Measurements from ENCODE around the gene PRCD. TPM values are rescaled to one million over a fixed set of nuclear protein-coding genes. Genes with fewer than 3 reads are reported as not detected.

Gene PRCD
- total RNA-seq, 1 experiment from 2014 or later, result 2.5 TPM

GRCh38 chr17:76543826-76544545, 4.1 kb downstream of the PRCD start:
- H3K79me2 ChIP-seq (ENCODE audit: low read length), result no peaks in the 10 kb centered on the region
- CTCF ChIA-PET, result interaction anchor here (0.7 kb wide), 1 partner anchor 1953 kb away, joined by 3 read pairs; no protein-coding TSS in a partner anchor
- TF ChIP-seq CTCF (conservative IDR thresholded peaks at IDR 0.05; ENCODE audit: low read depth, low read length) (no peak), EZH2 (IDR thresholded peaks at IDR 0.05; ENCODE audit: low read length, unreplicated experiment) (no peak), EZH2phosphoT487 (IDR thresholded peaks at IDR 0.05; ENCODE audit: borderline replicate concordance, low read length) (no peak)
- H4K20me1 ChIP-seq (ENCODE audit: low read length), result no peaks in the 10 kb centered on the region
- no peak overlapping the region for H3K27ac ChIP-seq (ENCODE audit: low read length)
- H3F3A ChIP-seq (ENCODE audit: low read length, unreplicated experiment), result no peaks in the 10 kb centered on the region
- no peaks in the 10 kb centered on the region for H3K9me2 ChIP-seq (replicated peaks; ENCODE audit: low read length)
- BruUV-seq (replicated peaks), result no TSS peak
- no peak overlapping the region for H2AFZ ChIP-seq (ENCODE audit: low read length)
- no peaks in the 10 kb centered on the region for H3K9me3 ChIP-seq (ENCODE audit: low read length)
- H3K4me2 ChIP-seq (ENCODE audit: low read length), result no peak overlapping the region
- H3K4me3 ChIP-seq (ENCODE audit: low read length), result no peak overlapping the region
- H3K4me1 ChIP-seq (ENCODE audit: insufficient read depth, low read length), result peaks cover 33% of the 10 kb centered on the region
- H3K36me3 ChIP-seq (ENCODE audit: low read depth, low read length), result no peaks in the 10 kb centered on the region
- no peak overlapping the region for H3K9ac ChIP-seq (ENCODE audit: low read length)
- ATAC-seq (no peak), DNase-seq (no peak)
- POLR2A ChIA-PET (ENCODE audit: unreplicated experiment), result no interaction called here
- H3K27me3 ChIP-seq (ENCODE audit: low read length), result no peaks in the 10 kb centered on the region
- intact Hi-C loops (cut with micrococcal nuclease), result no loop called here

- ChIA-PET CTCF (interaction anchor here (0.7 to 2.4 kb wide), 2 partner anchors 17 to 1952 kb away, joined by 3 to 23 read pairs; no protein-coding TSS in a partner anchor), POLR2A (ENCODE audit: unreplicated experiment) (no interaction called here)
- intact Hi-C loops (cut with micrococcal nuclease), result no loop called here
- BruUV-seq (replicated peaks), result no TSS peak
- no peak overlapping the region for H2AFZ ChIP-seq (ENCODE audit: low read length)
- TF ChIP-seq CTCF (conservative IDR thresholded peaks at IDR 0.05; ENCODE audit: low read depth, low read length) (no peak), EZH2phosphoT487 (IDR thresholded peaks at IDR 0.05; ENCODE audit: borderline replicate concordance, low read length) (no peak), EZH2 (IDR thresholded peaks at IDR 0.05; ENCODE audit: low read length, unreplicated experiment) (no peak)
- no peaks in the 10 kb centered on the region for H3K36me3 ChIP-seq (ENCODE audit: low read depth, low read length)
- 0 out of 2 replicates have a peak overlapping the region, but pooled peaks have one; percentile 78 for H3K9ac ChIP-seq (ENCODE audit: low read length)
- H3F3A ChIP-seq (ENCODE audit: low read length, unreplicated experiment), result no peaks in the 10 kb centered on the region
- H3K4me1 ChIP-seq (ENCODE audit: insufficient read depth, low read length), result peaks cover 33% of the 10 kb centered on the region
- no peaks in the 10 kb centered on the region for H3K79me2 ChIP-seq (ENCODE audit: low read length)
- no peak overlapping the region; the same call in 1 of the 2 replicates for H3K27ac ChIP-seq (ENCODE audit: low read length)
- H3K27me3 ChIP-seq (ENCODE audit: low read length), result no peaks in the 10 kb centered on the region
- no peak overlapping the region for H3K4me3 ChIP-seq (ENCODE audit: low read length)
- no peak for DNase-seq
- no peaks in the 10 kb centered on the region for H3K9me3 ChIP-seq (ENCODE audit: low read length)
- H3K9me2 ChIP-seq (replicated peaks; ENCODE audit: low read length), result no peaks in the 10 kb centered on the region
- ATAC-seq, result no peak
- no peak overlapping the region for H3K4me2 ChIP-seq (ENCODE audit: low read length)
- no peaks in the 10 kb centered on the region for H4K20me1 ChIP-seq (ENCODE audit: low read length)
Measured at GRCh38 chr17:76544546-76545365, 4.9 kb downstream of the PRCD start.

All from PC-3 (cell line).